Measurements from ENCODE around the gene CERS6. TPM values are rescaled to one million over a fixed set of nuclear protein-coding genes. Genes with fewer than 3 reads are reported as not detected.
A peak's percentile ranks its signal among the peaks of the same experiment; 100 is the strongest.

Gene CERS6
- total and polyA plus RNA-seq, 4 donors: 26.6 to 81.0 (median 41.5) TPM

GRCh38 chr2:168633895-168634294, 177.8 kb downstream of the CERS6 start:
- H3K4me3 ChIP-seq (ENCODE audit: low read depth, low read length): no peak overlapping the region
- no peaks in the 10 kb centered on the region for H3K36me3 ChIP-seq (ENCODE audit: control insufficient read depth, insufficient read depth, low read length)
- DNase-seq (ENCODE audit: low read depth in 4 of 6, low spot score in 6 of 6): no peak
- no peaks in the 10 kb centered on the region for H3K27me3 ChIP-seq (ENCODE audit: control insufficient read depth, insufficient read depth, low read length)
- peaks cover 4% of the 10 kb centered on the region for H3K4me1 ChIP-seq (ENCODE audit: control insufficient read depth, insufficient read depth, low read length)
- no CpG with 5 or more reads among the region's 1 CpG for WGBS (ENCODE audit: insufficient coverage)
- H3K9me3 ChIP-seq (ENCODE audit: control insufficient read depth, insufficient read depth, low read length): no peaks in the 10 kb centered on the region
- H3K27ac ChIP-seq (ENCODE audit: low read depth, low read length): no peak overlapping the region

GRCh38 chr2:168635065-168635577, 179.0 kb downstream of the CERS6 start:
- H3K4me1 ChIP-seq (ENCODE audit: control insufficient read depth, insufficient read depth, low read length): peaks cover 4% of the 10 kb centered on the region
- H3K4me3 ChIP-seq (ENCODE audit: low read depth, low read length): no peak overlapping the region
- DNase-seq (ENCODE audit: low read depth in 4 of 6, low spot score in 6 of 6): peak in 1 of 6 donors; percentile 77
- H3K36me3 ChIP-seq (ENCODE audit: control insufficient read depth, insufficient read depth, low read length): no peaks in the 10 kb centered on the region
- no CpG with 5 or more reads among the region's 3 CpGs for WGBS (ENCODE audit: insufficient coverage)
- no peaks in the 10 kb centered on the region for H3K9me3 ChIP-seq (ENCODE audit: control insufficient read depth, insufficient read depth, low read length)
- no peak overlapping the region for H3K27ac ChIP-seq (ENCODE audit: low read depth, low read length)
- H3K27me3 ChIP-seq (ENCODE audit: control insufficient read depth, insufficient read depth, low read length): no peaks in the 10 kb centered on the region

GRCh38 chr2:168639018-168639417, 182.9 kb downstream of the CERS6 start:
- Histone ChIP-seq H3K36me3 (ENCODE audit: control insufficient read depth, insufficient read depth, low read length) (no peaks in the 10 kb centered on the region), H3K27me3 (ENCODE audit: control insufficient read depth, insufficient read depth, low read length) (no peaks in the 10 kb centered on the region), H3K4me1 (ENCODE audit: control insufficient read depth, insufficient read depth, low read length) (peaks cover 4% of the 10 kb centered on the region), H3K9me3 (ENCODE audit: control insufficient read depth, insufficient read depth, low read length) (no peaks in the 10 kb centered on the region), H3K27ac (ENCODE audit: low read depth, low read length) (no peak overlapping the region), H3K4me3 (ENCODE audit: low read depth, low read length) (no peak overlapping the region)
- WGBS (ENCODE audit: insufficient coverage): no CpG with 5 or more reads among the region's 2 CpGs
- DNase-seq (ENCODE audit: low read depth in 4 of 6, low spot score in 6 of 6): no peak

GRCh38 chr2:168639441-168639898, 183.4 kb downstream of the CERS6 start:
- H3K36me3 ChIP-seq (ENCODE audit: control insufficient read depth, insufficient read depth, low read length): no peaks in the 10 kb centered on the region
- DNase-seq (ENCODE audit: low read depth in 4 of 6, low spot score in 6 of 6): no peak
- WGBS (ENCODE audit: insufficient coverage): 27% methylated on average over 1 of the region's 3 CpGs
- no peak overlapping the region for H3K4me3 ChIP-seq (ENCODE audit: low read depth, low read length)
- no peak overlapping the region for H3K27ac ChIP-seq (ENCODE audit: low read depth, low read length)
- no peaks in the 10 kb centered on the region for H3K9me3 ChIP-seq (ENCODE audit: control insufficient read depth, insufficient read depth, low read length)
- no peaks in the 10 kb centered on the region for H3K27me3 ChIP-seq (ENCODE audit: control insufficient read depth, insufficient read depth, low read length)
- H3K4me1 ChIP-seq (ENCODE audit: control insufficient read depth, insufficient read depth, low read length): peaks cover 4% of the 10 kb centered on the region

GRCh38 chr2:168640039-168640438, 184.0 kb downstream of the CERS6 start:
- peaks cover 4% of the 10 kb centered on the region for H3K4me1 ChIP-seq (ENCODE audit: control insufficient read depth, insufficient read depth, low read length)
- 100% methylated on average over 1 of the region's 3 CpGs for WGBS (ENCODE audit: insufficient coverage)

GRCh38 chr2:168641636-168642035, 185.6 kb downstream of the CERS6 start:
- H3K4me3 ChIP-seq (ENCODE audit: low read depth, low read length): no peak overlapping the region
- no peak overlapping the region for H3K27ac ChIP-seq (ENCODE audit: low read depth, low read length)
- H3K9me3 ChIP-seq (ENCODE audit: control insufficient read depth, insufficient read depth, low read length): no peaks in the 10 kb centered on the region
- no peaks in the 10 kb centered on the region for H3K4me1 ChIP-seq (ENCODE audit: control insufficient read depth, insufficient read depth, low read length)
- no peaks in the 10 kb centered on the region for H3K36me3 ChIP-seq (ENCODE audit: control insufficient read depth, insufficient read depth, low read length)
- no peaks in the 10 kb centered on the region for H3K27me3 ChIP-seq (ENCODE audit: control insufficient read depth, insufficient read depth, low read length)
- no peak for DNase-seq (ENCODE audit: low read depth in 4 of 6, low spot score in 6 of 6)
- no CpG with 5 or more reads among the region's 4 CpGs for WGBS (ENCODE audit: insufficient coverage)

More at GRCh38 chr2:168640039-168640438, 184.0 kb downstream of the CERS6 start:
- no peak overlapping the region for H3K4me3 ChIP-seq (ENCODE audit: low read depth, low read length)
- no peaks in the 10 kb centered on the region for H3K9me3 ChIP-seq (ENCODE audit: control insufficient read depth, insufficient read depth, low read length)
- H3K36me3 ChIP-seq (ENCODE audit: control insufficient read depth, insufficient read depth, low read length): no peaks in the 10 kb centered on the region
- no peak for DNase-seq (ENCODE audit: low read depth in 4 of 6, low spot score in 6 of 6)
- H3K27me3 ChIP-seq (ENCODE audit: control insufficient read depth, insufficient read depth, low read length): no peaks in the 10 kb centered on the region
- no peak overlapping the region for H3K27ac ChIP-seq (ENCODE audit: low read depth, low read length)

GRCh38 chr2:168642873-168643272, 186.8 kb downstream of the CERS6 start:
- 100% methylated on average over 4 of the region's 6 CpGs for WGBS (ENCODE audit: insufficient coverage)
- H3K27me3 ChIP-seq (ENCODE audit: control insufficient read depth, insufficient read depth, low read length): no peaks in the 10 kb centered on the region
- no peaks in the 10 kb centered on the region for H3K4me1 ChIP-seq (ENCODE audit: control insufficient read depth, insufficient read depth, low read length)
- H3K36me3 ChIP-seq (ENCODE audit: control insufficient read depth, insufficient read depth, low read length): no peaks in the 10 kb centered on the region
- DNase-seq (ENCODE audit: low read depth in 4 of 6, low spot score in 6 of 6): no peak
- H3K27ac ChIP-seq (ENCODE audit: low read depth, low read length): no peak overlapping the region
- H3K4me3 ChIP-seq (ENCODE audit: low read depth, low read length): no peak overlapping the region
- no peaks in the 10 kb centered on the region for H3K9me3 ChIP-seq (ENCODE audit: control insufficient read depth, insufficient read depth, low read length)

- Histone ChIP-seq H3K27me3 (ENCODE audit: control insufficient read depth, insufficient read depth, low read length) (no peaks in the 10 kb centered on the region), H3K4me1 (ENCODE audit: control insufficient read depth, insufficient read depth, low read length) (no peaks in the 10 kb centered on the region), H3K27ac (ENCODE audit: low read depth, low read length) (no peak overlapping the region), H3K4me3 (ENCODE audit: low read depth, low read length) (no peak overlapping the region), H3K9me3 (ENCODE audit: control insufficient read depth, insufficient read depth, low read length) (no peaks in the 10 kb centered on the region), H3K36me3 (ENCODE audit: control insufficient read depth, insufficient read depth, low read length) (no peaks in the 10 kb centered on the region)
- DNase-seq (ENCODE audit: low read depth in 4 of 6, low spot score in 6 of 6): no peak
- no CpG with 5 or more reads among the region's 1 CpG for WGBS (ENCODE audit: insufficient coverage)
Measured at GRCh38 chr2:168643979-168644378, 187.9 kb downstream of the CERS6 start.

GRCh38 chr2:168645696-168646338, 189.7 kb downstream of the CERS6 start:
- Histone ChIP-seq H3K9me3 (ENCODE audit: control insufficient read depth, insufficient read depth, low read length) (no peaks in the 10 kb centered on the region), H3K27me3 (ENCODE audit: control insufficient read depth, insufficient read depth, low read length) (no peaks in the 10 kb centered on the region), H3K4me3 (ENCODE audit: low read depth, low read length) (no peak overlapping the region), H3K36me3 (ENCODE audit: control insufficient read depth, insufficient read depth, low read length) (no peaks in the 10 kb centered on the region), H3K27ac (ENCODE audit: low read depth, low read length) (no peak overlapping the region), H3K4me1 (ENCODE audit: control insufficient read depth, insufficient read depth, low read length) (no peaks in the 10 kb centered on the region)
- DNase-seq (ENCODE audit: low read depth in 4 of 6, low spot score in 6 of 6): no peak
- WGBS (ENCODE audit: insufficient coverage): no CpG with 5 or more reads among the region's 2 CpGs

- H3K4me3 ChIP-seq (ENCODE audit: low read depth, low read length): no peak overlapping the region
- no peaks in the 10 kb centered on the region for H3K9me3 ChIP-seq (ENCODE audit: control insufficient read depth, insufficient read depth, low read length)
- WGBS (ENCODE audit: insufficient coverage): no CpG with 5 or more reads among the region's 5 CpGs
- no peaks in the 10 kb centered on the region for H3K27me3 ChIP-seq (ENCODE audit: control insufficient read depth, insufficient read depth, low read length)
- H3K27ac ChIP-seq (ENCODE audit: low read depth, low read length): no peak overlapping the region
- no peaks in the 10 kb centered on the region for H3K36me3 ChIP-seq (ENCODE audit: control insufficient read depth, insufficient read depth, low read length)
- H3K4me1 ChIP-seq (ENCODE audit: control insufficient read depth, insufficient read depth, low read length): no peaks in the 10 kb centered on the region
- no peak for DNase-seq (ENCODE audit: low read depth in 4 of 6, low spot score in 6 of 6)
Measured at GRCh38 chr2:168649105-168649504, 193.0 kb downstream of the CERS6 start.

Data from spinal cord (tissue), 10 donors.